AG04449 (cell line): ENCODE results near the gene RNF215.

ENCODE experiments used
- CTCF ChIA-PET: fragments of 350-600 bp; formaldehyde crosslinking; extraction: SDS; loops from one replicate; lab custom pipeline; 2021; ENCODE audit warnings: antibody characterized with exemption; lab: Yijun Ruan, JAX
- POLR2A ChIA-PET: fragments of 400-600, 350-600 bp; formaldehyde crosslinking; extraction: SDS; loops from one replicate; lab custom pipeline; 2020; ENCODE audit warnings: antibody characterized with exemption, inconsistent platforms; lab: Yijun Ruan, JAX
- DNase-seq: peaks from one replicate; pipeline ENCODE4 v3.0.0-alpha.2; 2010; ENCODE audit warnings: low read depth, low spot score
- H3K4me3 ChIP-seq: 2 replicates; pipeline ENCODE4 v1.5.1; 2011; ENCODE audit warnings: low read depth, mild to moderate bottlenecking, control low read depth, low read length
- TF ChIP-seq, protein P1 (sequence below): IDR thresholded peaks from one replicate; pipeline ENCODE4 v1.5.1; 2011; ENCODE audit warnings: mild to moderate bottlenecking, moderate library complexity, low read length, control low read depth, inconsistent platforms; ENCODE audit not compliant: insufficient read depth; ENCODE audit errors: missing control alignments

RNF215 gene

DNA sequence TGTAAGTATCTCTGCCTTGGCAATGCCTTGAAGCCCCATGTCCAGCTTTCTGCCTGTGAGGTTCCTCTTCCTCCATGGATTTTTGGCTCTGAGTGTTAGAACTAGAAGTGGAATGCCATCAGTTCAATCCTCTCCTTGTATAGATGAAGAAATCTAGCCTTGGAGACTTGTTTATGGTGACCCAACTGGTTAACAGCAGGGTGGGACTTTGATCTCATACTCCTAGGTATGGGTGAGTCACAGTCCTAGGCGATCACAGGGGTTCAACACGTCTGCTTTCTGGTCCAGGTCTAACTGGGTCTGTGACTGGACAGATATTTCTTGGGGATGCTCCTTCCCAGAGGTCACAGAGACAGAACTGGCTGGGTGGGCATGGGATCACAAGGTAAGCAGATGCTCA lies 29.2 kb upstream of the RNF215 start:
- no peak overlapping the region for H3K4me3 ChIP-seq

DNA sequence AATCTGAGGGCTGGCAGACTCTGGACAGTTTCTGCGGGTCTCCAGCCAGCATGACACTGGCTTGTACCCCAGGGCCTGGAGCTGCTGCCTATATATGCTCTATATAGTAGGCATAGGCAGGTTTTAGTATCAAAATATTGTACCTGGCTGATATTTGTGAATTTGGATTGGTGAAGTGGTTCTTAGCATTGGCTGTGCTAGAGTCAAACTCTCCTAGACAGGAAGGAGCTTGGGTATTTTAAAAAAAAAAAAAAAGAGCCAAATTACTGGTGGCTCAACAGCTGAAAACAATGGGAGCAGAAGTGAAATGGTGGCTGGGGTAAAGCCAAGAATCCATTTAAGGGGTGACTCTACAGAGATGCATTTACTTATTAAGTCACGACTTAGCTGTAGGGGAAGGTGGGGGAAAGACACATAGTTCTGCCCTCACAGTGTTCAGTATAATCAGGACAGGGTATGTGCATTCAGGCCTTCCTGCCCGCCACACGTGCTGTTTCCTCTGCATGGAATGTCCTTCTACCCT lies 27.4 kb upstream of the RNF215 start:
- POLR2A ChIA-PET, result interaction anchor here (1.0 to 3.6 kb wide), 3 partner anchors 9 to 17 kb away, joined by 3 to 19 read pairs (median 3); partner anchors contain the start of gene MTFP1
- H3K4me3 ChIP-seq, result no peak overlapping the region
- DNase-seq, result no peak
- TF ChIP-seq, protein P1, sequence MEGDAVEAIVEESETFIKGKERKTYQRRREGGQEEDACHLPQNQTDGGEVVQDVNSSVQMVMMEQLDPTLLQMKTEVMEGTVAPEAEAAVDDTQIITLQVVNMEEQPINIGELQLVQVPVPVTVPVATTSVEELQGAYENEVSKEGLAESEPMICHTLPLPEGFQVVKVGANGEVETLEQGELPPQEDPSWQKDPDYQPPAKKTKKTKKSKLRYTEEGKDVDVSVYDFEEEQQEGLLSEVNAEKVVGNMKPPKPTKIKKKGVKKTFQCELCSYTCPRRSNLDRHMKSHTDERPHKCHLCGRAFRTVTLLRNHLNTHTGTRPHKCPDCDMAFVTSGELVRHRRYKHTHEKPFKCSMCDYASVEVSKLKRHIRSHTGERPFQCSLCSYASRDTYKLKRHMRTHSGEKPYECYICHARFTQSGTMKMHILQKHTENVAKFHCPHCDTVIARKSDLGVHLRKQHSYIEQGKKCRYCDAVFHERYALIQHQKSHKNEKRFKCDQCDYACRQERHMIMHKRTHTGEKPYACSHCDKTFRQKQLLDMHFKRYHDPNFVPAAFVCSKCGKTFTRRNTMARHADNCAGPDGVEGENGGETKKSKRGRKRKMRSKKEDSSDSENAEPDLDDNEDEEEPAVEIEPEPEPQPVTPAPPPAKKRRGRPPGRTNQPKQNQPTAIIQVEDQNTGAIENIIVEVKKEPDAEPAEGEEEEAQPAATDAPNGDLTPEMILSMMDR, result no peak
- CTCF ChIA-PET, result interaction anchor here (0.9 to 1.7 kb wide), 3 partner anchors 11 to 127 kb away, joined by 3 to 7 read pairs (median 3); partner anchors contain the start of gene MTFP1

More for the DNA sequence above, 29.2 kb upstream of the RNF215 start:
- POLR2A ChIA-PET, result no interaction called here
- CTCF ChIA-PET, result no interaction called here
- DNase-seq, result no peak
- TF ChIP-seq, protein P1, result no peak

DNA sequence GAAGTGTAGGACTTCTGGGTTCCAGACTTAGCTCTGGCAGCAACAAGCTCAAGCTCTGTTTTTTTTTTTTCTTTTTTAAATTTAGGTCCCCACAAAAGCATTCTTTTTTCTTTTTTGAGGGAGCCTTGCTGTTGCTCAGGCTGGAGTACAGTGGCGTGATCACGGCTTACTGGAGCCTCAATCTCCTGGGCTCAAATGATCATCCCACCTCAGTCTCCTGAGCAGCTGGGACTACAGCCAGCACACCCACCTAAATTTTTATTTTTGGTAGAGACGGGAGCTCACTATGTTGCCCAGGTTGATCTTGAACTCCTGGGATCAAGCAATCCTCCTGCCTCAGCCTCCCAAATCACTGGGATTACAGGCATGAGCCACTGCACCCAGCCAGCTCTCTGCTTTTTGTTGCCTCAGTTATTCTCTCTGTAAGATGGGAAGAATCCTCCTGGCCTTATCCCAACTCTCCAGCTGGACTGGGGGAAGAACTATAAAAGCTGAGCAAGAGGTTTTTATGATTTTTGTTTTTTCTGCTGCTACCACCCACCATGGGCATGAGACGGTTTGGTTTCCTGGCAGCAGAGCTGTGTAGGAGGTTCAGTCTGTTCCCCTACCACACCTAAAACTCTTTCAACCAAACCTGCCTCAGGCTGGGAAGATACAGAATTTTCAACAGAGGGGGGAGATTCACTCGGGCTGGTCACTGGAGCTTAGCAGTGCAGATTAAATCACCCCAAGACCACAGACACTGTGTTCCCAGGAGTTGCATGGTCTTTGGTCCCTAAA lies 26.7 kb upstream of the RNF215 start:
- POLR2A ChIA-PET, result interaction anchor here (1.0 to 3.6 kb wide), 2 partner anchors 9 to 11 kb away, joined by 3 to 19 read pairs; partner anchors contain the start of gene MTFP1
- no peak overlapping the region for H3K4me3 ChIP-seq
- TF ChIP-seq, protein P1, result no peak
- DNase-seq, result no peak
- CTCF ChIA-PET, result interaction anchor here (0.9 to 1.7 kb wide), 4 partner anchors 11 to 126 kb away, joined by 3 to 7 read pairs (median 3); partner anchors contain the start of genes MTFP1 and RNF215

DNA sequence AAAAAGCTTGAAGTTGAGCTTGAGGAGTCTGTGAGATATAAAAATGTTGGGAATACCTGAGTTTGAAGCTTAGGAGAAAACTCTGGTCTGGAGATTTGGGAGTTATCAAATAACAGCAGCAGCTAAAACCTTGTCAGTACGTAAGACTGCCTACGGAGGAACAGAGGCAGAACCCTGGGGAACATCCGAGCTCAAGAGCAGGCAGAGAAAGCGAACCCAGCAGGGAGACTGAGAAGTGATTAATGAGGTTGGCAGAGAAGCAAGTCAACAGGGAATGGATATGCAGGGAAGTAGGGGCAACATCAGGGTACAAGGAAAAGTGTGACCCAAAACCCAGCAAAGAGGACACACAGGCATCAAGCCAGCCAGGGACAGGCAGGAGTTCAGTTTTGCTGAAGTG lies 25.8 kb upstream of the RNF215 start:
- no peak for DNase-seq
- CTCF ChIA-PET, result interaction anchor here (1.2 kb wide), 1 partner anchor 26 kb away, joined by 3 read pairs; the partner anchor contains the start of gene RNF215
- TF ChIP-seq, protein P1, result no peak
- POLR2A ChIA-PET, result interaction anchor here (3.6 kb wide), 1 partner anchor 10 kb away, joined by 19 read pairs; no protein-coding TSS in a partner anchor
- H3K4me3 ChIP-seq, result no peak overlapping the region

DNA sequence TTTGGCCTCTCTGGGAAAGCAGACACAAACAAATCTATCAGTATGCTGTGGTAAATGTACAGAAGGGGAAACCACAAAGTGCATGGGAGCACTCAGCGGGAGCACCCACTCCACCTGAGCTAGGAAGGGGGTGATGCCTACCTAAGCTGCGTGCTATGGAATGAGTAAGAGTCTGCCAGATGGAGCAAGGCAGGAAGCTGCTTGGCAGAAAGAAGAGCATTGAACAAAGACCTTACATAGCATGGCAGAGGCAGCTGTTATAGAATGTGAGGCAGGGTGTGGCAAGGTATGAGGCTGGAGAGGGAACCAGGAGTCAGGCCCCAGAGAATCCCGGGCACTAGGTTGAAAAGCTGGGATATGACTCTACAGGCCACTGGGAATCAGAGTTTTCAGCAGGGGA lies 24.6 kb upstream of the RNF215 start:
- TF ChIP-seq, protein P1, result no peak
- H3K4me3 ChIP-seq, result no peak overlapping the region
- ChIA-PET POLR2A (interaction anchor here (1.3 to 3.6 kb wide), 3 partner anchors 11 to 15 kb away, joined by 4 to 19 read pairs (median 6); partner anchors contain the start of gene SEC14L2), CTCF (interaction anchor here (2.1 kb wide), 1 partner anchor 24 kb away, joined by 11 read pairs; the partner anchor contains the start of gene RNF215)
- DNase-seq, result no peak
